Measurements from ENCODE around the gene ASF1B.

Gene ASF1B

GRCh38 chr19:14127929-14128509, 8.4 kb downstream of the ASF1B start:
- peak; percentile 30 for DNase-seq

- DNase-seq = peak; percentile 48
Observed at GRCh38 chr19:14127176-14127575, 9.2 kb downstream of the ASF1B start.

GRCh38 chr19:14122924-14123323, 13.5 kb downstream of the ASF1B start:
- DNase-seq = no peak

GRCh38 chr19:14120497-14120780, 15.9 kb downstream of the ASF1B start:
- DNase-seq = no peak

GRCh38 chr19:14119644-14120496, 16.5 kb downstream of the ASF1B start:
- no peak for DNase-seq

- DNase-seq = no peak
Observed at GRCh38 chr19:14119146-14119545, 17.2 kb downstream of the ASF1B start.

- DNase-seq = peak; percentile 83
Observed at GRCh38 chr19:14118165-14119051, 18.0 kb downstream of the ASF1B start.

GRCh38 chr19:14117668-14118164, 18.7 kb downstream of the ASF1B start, which contains the start of gene PRKACA:
Gene PRKACA (minus strand): TSS chr19:14117762. CDS start chr19:14117547, 215 bp downstream.
- DNase-seq = peak; percentile 99

- DNase-seq = no peak
Observed at GRCh38 chr19:14116918-14117578, 19.3 kb downstream of the ASF1B start.

- no peak for DNase-seq
Observed at GRCh38 chr19:14116525-14116917, 19.9 kb downstream of the ASF1B start.

- DNase-seq = no peak
Observed at GRCh38 chr19:14115756-14116155, 20.6 kb downstream of the ASF1B start.

- peak; percentile 63 for DNase-seq
Observed at GRCh38 chr19:14114854-14115253, 21.5 kb downstream of the ASF1B start.

GRCh38 chr19:14114439-14114838, 21.9 kb downstream of the ASF1B start:
- no peak for DNase-seq

GRCh38 chr19:14113762-14114414, 22.5 kb downstream of the ASF1B start:
- DNase-seq = peak; percentile 40

- no peak for DNase-seq
Observed at GRCh38 chr19:14112809-14113385, 23.5 kb downstream of the ASF1B start.

GRCh38 chr19:14112051-14112808, 24.2 kb downstream of the ASF1B start:
- no peak for DNase-seq

- DNase-seq = no peak
Observed at GRCh38 chr19:14111486-14111885, 24.9 kb downstream of the ASF1B start.

- DNase-seq = no peak
Observed at GRCh38 chr19:14110650-14111049, 25.7 kb downstream of the ASF1B start.

- DNase-seq = no peak
Observed at GRCh38 chr19:14107581-14108461, 28.6 kb downstream of the ASF1B start.

- no peak for DNase-seq
Observed at GRCh38 chr19:14106840-14107239, 29.5 kb downstream of the ASF1B start.

Measured in CD4-positive, alpha-beta T cell treated with Interferon gamma for 1 hour (primary cell).